Measurements from ENCODE around the gene URB2.

Gene URB2

DNA sequence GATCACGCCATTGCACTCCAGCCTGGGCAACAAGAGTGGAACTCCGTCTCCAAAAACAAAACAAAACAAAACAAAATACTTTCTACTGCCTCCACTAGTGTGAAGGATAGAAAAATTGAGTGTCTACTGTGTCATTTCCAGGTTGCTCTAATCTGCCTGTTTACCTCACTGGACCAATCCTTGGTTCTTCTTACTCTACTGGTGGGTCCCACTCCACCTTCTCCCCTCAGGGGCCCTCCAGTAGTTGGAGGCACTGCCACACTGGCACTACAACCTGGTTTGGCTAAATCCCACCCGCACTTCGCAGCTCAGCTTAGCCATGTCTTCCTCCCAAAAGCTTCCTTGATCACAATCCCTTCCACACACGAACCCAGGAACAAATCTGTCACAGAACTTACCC lies 2.8 kb upstream of the URB2 start:
- no peak overlapping the region for H3K4me3 ChIP-seq (replicated peaks in 1 of 2; ENCODE audit: low read depth in 2 of 2, low read length in 2 of 2)
- TF ChIP-seq CTCF (IDR thresholded peaks at IDR 0.05; ENCODE audit: low read depth, low read length): no peak
- no peak for DNase-seq (ENCODE audit: low read depth in 2 of 2)

DNA sequence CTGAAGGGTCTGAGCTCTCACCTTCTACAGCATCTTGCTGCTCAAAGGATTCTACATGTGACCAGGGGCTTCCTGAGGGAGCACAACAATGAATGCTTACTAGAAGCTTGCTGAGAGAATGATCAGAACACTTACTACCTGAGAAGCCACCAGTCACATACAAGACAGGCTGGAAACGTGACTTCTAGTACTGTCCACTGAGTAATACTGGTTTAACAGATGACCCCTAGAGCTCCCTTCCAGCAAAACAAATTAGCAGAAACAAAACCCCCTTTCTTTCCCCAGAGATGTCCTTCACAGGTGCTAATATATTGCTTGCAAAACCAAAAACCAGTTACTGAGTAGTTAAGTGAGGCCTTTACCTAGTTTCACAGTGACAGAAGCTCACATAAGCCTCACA lies 2.2 kb upstream of the URB2 start:
- no peak overlapping the region for H3K4me3 ChIP-seq (replicated peaks in 1 of 2; ENCODE audit: low read depth in 2 of 2, low read length in 2 of 2)
- no peak for DNase-seq (ENCODE audit: low read depth in 2 of 2)
- no peak for TF ChIP-seq CTCF (IDR thresholded peaks at IDR 0.05; ENCODE audit: low read depth, low read length)

DNA sequence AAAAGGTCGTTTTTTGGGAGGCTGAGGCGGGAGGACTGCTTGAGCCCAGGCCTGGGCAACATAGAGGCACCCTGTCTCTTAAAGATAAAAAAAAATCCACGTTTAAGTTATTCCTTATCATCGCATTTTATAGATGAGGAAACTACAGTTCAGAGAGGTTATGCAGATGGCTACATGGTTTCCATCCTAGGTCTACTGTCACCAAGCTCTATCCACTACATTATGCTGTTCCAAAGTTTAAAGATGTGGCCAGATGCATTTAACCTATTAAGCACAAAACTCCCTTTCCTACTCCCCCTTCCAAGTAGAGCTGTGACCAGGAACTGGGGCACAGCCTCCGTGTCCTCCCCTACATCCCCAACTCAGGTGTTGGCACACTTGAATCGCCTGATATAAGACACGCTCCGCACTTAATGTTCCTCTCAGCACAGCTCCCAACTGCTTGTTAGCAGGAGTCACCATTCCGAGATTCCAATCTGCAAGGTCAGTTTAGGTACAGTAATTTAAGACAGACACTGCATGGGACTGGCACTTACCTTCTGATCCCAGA lies 1.5 kb upstream of the URB2 start:
- TF ChIP-seq CTCF (IDR thresholded peaks at IDR 0.05; ENCODE audit: low read depth, low read length): no peak
- peak overlapping the region; percentile 84 to 95 for H3K4me3 ChIP-seq (replicated peaks in 1 of 2; ENCODE audit: low read depth in 2 of 2, low read length in 2 of 2)
- DNase-seq (ENCODE audit: low read depth in 2 of 2): no peak

GRCh38 chr1:229625071-229625914 lies 754 bp upstream of the URB2 start:
- peak; percentile 40 to 48 for DNase-seq (ENCODE audit: low read depth in 2 of 2)
- no peak for TF ChIP-seq CTCF (IDR thresholded peaks at IDR 0.05; ENCODE audit: low read depth, low read length)
- H3K4me3 ChIP-seq (replicated peaks in 1 of 2; ENCODE audit: low read depth in 2 of 2, low read length in 2 of 2): peak overlapping the region; percentile 84 to 95

- no peak for DNase-seq (ENCODE audit: low read depth in 2 of 2)
- H3K4me3 ChIP-seq (replicated peaks in 1 of 2; ENCODE audit: low read depth in 2 of 2, low read length in 2 of 2): peak overlapping the region; percentile 95 to 100
- TF ChIP-seq CTCF (IDR thresholded peaks at IDR 0.05; ENCODE audit: low read depth, low read length): no peak
Observed at GRCh38 chr1:229627003-229627402, 956 bp downstream of the URB2 start.

DNA sequence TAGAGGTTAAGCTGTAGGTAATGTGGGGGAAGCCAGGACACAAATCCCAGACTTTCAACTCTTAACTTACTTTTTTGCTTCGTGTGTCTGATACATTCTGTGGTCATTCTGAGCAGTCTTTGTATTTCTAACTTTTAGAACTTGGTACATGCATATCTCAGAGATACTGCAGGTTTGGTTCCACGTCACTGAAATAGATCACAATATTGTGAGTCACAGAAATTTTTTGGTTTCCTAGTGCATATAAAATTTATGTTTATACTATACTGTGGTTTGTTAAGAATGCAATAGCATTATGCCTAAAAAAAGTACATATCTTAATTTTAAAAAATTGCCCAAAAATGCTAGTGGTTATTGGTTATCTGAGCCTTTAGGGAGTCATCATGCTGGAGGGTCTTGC lies 3.2 kb downstream of the URB2 start:
- TF ChIP-seq CTCF (IDR thresholded peaks at IDR 0.05; ENCODE audit: low read depth, low read length): no peak
- DNase-seq (ENCODE audit: low read depth in 2 of 2): peak in 1 of 2 donors; percentile 31
- no peak overlapping the region for H3K4me3 ChIP-seq (replicated peaks in 1 of 2; ENCODE audit: low read depth in 2 of 2, low read length in 2 of 2)
